Putamen (tissue), 1 donor: ENCODE measurements around the gene MINDY4B.
"Not testable (repeated sequence)": the region's sequence is repeated elsewhere in the genome, so short reads cannot be mapped to it uniquely, and the experiment has no call there.

ENCODE experiments used
- DNase-seq: peaks from one replicate; pipeline ENCODE4 v3.0.0-alpha.2; 2016; ENCODE audit warnings: low spot score

MINDY4B gene

DNA sequence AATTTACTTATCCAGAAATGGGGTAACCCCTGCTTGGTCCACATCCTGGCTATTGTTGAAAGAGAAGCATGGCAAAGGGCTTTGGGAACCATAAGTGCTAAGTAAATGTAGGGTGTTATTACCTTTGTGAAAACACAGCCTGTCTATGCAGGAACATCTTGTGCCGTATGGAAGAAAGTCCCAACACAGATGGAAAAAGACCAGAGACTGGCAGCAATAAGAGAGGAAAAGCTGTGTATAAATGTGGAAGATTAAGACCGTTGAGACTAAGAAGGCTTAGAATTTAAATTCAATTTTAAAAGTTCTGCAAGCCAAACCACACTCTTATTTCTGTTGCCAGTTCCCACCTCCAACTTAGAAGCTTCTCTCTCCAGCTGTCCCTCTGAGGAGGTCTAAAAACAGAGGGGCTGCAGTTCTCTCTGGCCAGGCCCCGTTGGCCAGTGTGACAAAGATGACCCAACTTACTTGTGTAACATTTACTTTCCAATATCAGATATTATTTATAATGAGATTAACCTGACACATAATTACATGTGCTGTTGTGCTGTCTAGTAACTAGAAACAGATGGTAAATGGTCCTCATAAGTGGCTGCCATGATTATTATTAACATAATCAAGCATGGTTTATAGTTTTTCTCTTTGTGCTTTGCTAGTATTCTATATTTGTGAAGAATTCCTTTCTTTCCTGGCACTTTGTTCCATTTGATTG, 7.0 kb downstream of the MINDY4B start:
- no peak for DNase-seq

DNA sequence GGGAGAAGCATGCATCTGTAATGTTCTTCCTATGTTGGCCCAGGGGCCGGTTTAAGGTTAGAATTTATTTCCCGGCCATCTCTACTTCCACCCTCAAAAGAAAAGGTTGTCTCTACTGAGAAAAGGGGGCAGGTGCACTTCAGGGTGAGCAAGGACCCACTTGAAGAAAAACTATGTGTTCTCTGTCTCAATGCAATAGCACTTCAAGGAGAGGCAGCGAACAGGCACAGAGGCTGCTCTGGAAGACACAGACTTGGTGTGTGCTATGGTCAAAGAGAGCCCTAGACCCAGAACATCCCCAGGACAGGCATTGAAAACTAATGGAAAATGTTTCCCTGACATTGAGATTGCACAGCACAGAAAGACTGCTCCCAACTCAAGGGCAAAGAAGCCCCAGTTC, 7.6 kb downstream of the MINDY4B start:
- DNase-seq, result no peak

DNA sequence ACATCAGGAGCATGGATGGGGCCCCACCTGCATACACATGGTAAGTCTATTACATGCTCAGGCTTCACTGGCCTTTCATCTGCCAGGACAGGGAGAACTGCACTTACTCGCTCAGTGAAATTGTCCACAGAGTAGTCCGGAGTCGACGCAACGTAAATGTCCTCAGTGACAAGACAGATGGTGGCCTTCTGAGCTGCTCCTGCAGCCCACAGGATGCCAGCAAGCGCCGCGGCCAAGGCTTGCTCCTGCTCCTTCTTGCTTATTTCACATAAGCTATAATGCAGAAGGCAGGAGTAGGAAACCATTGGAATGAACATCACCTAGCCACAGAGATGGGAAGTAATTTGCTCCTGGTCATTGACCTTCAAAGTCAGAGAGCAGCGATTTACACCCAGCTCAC, 14.4 kb downstream of the MINDY4B start:
- DNase-seq, result no peak

DNA sequence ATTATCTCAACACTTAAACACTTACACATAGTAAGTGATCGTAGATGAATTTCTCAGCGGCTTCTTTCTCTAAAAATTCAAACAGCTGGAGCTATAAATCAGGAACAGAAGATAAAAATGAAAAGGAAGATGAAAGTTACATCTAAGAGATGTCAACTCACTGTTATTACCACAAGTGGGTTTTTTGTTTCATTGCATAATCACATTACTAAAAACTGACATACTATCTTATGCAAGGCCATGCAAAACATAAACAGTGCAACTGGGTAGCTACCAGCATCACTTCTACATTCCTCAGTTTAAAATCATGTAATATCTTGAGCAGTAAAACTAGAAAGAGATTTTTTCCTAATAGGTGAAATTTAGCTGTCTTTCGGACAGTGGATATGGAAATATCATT, 14.9 kb downstream of the MINDY4B start:
- DNase-seq, result no peak

DNA sequence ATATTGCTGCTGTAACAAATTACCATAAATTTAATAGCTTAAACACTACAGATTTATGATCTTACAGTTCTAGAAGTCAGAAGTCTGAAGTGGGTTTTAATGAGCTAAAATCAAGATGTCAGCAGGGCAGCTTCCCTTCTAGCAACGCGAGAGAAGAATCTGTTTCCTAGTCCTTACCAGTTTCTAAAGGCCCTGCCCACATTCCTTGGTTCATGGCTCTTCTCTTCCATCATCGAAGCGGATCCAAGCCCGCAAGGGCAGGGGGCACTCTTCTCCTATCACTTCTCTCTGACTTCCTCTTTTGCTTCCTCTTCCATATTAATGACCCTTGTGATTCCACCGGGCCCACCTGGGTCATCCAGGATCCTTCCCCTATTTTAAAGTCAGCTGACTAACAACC, 16.1 kb downstream of the MINDY4B start:
- DNase-seq, result no peak

DNA sequence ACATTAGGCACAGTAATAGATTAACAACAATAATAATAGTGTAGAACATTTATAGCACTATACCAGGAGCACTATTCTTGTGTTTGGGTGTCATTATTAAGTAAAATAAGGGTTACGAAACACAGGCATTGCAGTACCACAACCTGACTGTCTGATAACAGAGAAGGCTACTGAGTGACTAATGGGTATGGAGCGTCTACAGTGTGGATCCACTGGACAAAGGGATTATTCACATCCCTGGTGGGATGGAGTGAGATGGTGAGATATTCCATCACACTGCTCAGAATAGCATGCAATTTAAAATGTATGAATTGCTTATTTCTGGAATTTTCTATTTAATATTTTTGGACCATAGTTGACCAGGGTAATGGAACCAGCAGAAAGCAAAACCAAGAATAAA, 18.2 kb downstream of the MINDY4B start:
- DNase-seq, result no peak

DNA sequence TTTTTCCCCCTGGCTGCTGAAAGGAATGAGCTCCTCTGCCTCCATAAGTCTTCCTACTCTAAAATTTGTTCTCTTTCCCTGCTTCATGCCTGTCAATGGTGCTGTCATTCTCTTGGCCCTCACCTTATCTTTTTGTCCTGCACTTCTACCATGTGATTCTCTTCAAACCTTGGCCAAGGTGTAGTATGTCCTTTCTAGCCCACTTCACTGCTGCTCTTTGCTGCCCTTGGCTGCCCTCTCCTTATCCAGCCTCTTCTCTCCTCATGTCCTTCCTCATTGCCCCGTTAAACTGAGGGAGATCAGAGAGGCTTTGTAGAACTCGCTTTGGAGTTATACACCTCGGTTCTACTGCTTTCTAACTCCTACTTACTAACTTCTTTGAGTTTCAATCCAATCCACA, 19.7 kb downstream of the MINDY4B start:
- no peak for DNase-seq

DNA sequence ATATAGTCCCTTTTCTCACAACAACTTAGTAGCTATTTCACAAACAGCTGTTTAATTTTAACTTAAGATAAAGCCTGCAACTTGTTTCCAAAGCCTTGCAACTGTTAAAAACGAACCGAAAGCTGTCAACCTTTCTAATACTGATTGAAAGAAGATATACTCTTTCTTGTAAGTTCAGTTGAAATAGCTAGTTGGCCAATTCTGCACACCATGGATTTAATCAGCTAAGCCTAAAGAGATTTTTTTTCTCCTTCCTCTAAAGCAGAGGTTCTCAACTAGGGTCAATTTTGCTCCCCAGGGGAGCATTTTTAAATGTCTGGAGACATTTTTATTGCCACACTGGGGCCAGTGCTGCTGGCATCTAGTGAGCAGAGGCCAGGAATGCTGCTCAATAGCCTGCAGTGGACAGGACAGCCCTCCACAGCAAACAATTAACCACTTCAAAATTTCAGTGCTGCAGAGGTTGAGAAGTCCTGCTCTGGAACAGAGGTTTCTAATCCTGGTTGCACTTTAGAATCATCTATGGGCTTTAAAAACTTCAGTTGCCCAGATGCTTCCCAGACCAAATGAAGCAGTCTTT, 26.2 kb downstream of the MINDY4B start:
- no peak for DNase-seq

DNA sequence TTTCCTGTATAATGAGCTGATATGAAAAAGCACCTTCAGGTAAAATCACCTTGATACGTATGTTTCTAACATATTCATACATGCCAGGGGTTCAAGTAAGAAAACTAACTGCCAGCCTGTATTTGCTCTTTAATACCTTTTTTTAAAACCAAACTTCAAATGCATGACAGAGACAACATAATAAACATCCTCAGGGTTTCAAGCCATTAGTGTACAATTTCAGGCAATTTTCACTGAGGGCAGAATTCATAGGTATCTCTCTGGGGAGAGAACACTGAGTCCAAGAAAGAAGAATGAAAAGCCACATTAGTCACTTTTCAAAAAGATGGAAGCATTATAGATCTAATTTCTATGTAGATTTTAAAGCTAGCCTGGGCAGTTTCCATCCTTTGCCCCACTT, 26.9 kb downstream of the MINDY4B start:
- no peak for DNase-seq

DNA sequence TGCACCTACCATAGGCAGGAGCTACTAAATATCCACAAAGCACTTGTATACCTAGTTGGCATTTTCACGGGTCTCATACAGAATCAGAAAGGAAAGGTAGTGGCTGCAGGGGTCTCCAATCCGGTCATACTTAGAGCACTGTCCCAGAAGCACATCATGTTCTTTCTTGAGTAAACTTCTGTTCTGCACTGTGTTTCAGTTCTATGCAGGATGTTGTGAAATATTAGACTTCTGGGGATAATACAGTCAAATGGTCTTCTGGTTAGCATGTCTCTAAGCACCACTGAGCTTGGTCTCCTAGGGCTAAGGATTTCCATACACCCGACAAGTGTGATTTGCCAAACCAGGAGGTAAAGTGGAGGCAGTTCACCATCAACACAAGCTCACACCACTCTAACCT, 27.9 kb downstream of the MINDY4B start:
- no peak for DNase-seq

DNA sequence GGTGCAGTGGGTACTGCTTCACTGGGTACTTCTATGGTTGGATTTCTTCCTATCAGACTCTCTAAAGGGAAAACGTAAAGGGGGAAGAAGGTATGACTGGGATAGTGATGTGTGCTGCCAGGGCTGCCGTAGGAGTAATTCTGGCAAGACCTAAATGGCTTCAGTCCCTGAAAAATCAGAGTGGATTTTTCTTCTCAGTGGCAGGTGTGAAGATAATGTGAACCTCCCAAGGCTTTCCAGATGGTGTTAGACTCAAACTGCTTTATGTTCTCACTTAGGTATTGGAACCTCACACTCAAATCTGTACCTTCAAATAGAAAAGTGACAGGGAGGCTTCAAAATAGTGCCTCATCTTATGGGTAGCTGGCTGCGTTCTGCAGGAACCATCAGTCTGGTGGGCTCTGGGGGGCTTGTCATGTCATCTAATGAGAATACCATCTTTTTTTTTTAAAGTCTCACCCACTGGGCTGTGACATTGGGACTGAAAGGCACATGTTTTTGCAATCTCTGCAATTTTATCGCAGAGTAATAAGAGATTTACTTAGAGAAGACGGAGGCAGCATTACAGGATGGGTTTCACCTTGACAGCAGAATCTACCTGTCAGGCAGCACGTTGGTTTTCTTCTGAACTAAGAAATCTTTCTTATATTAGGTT, 28.5 kb downstream of the MINDY4B start:
- no peak for DNase-seq

DNA sequence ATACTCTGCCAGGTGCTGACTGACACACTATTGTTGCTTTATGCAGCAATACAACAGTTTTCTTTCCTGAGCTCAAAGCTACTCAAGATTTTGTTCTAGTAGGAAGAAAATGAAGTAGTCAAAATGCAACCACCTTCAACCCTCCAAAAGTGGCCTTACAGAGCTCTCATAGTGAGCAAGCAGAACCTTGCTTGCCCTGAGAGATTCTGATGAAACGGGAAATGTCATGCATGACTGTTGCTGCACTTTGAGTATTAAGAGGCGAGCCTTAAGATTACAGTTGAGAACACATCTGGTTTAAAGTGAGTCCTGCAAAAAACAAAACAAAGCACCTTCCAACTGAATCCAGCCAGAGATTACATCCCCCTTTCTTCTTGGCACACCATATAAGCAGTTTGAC, 29.7 kb downstream of the MINDY4B start:
- no peak for DNase-seq

DNA sequence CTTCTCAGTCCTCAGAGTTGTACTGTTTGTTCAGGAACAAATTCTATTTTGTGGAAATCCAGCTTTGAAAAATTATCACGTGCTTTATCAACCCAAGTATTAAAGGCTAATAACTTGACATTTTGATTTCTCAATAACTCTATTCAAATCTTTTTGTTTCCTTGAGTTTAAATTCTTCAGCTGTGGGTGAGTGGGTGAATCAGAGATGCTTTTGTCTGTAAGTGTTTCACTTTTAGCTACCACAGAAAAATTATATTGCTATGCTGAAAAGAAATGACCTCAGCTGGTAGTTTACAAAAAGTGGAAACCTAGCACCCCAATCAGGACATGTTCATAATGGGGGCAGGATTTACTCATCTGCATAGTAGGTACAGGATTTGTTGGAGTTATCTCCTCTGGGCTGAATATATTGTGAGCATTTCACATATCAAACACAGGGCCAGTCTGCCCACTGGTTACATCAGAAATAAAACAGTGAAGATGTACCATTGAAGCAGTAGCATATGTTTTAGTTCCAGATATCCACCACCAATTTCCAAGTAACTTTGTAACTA, 30.5 kb downstream of the MINDY4B start:
- DNase-seq, result no peak

DNA sequence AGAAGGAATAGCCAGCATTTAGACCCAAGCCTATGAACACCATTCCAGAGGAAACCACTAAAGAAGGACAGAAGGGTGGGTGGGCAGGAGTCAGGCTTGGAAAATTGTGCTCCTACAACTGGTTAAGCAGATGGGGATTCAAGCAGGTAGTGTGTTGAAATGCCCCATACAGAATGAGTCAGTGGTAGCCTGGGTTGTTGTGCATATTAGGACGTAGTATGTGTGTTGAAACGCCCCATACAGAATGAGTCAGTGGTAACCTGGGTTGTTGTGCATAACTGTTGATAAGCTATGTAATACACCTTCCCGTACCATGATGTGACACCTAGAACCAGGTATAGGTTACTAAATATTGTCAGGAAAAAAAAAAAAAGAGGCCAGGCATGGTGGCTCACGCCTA, 34.0 kb downstream of the MINDY4B start:
- no peak for DNase-seq

DNA sequence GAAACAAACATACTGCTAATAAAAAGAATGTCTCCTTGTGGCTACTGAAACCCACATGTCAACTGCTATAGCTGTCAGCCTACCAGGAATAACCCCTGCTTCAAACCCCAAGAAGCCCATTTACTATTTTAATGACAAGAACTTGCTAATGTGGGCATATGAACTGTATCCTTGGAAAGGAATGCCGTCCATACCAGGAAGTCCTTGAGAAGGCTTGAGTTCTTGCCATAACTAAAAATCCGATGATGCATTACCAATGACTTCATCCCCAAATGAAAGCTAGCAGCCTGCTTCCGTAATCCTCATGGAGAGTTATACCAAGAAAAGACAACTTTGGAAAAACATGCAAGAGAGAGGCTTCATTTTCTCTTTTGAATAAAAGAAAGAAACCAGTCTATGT, 34.8 kb downstream of the MINDY4B start:
- no peak for DNase-seq

DNA sequence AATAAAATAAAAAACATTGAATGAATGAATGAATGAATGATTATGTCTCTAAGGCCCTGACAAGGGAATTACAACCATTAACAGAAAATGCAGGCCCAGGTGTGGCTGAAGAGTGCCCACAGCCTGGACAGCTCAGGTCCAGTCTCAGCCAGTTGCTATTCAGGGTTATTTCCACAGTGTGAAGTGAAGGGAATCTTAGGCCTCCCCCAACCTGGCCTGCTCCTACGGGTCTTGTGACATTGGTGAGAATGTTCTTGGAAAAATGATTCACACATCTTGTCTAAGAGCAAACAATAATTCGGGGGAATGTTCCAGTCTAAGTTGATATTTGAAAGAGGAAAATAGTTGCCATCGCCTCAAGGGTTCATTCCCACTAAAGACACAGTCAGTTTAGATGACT, 37.0 kb downstream of the MINDY4B start:
- DNase-seq, result no peak

DNA sequence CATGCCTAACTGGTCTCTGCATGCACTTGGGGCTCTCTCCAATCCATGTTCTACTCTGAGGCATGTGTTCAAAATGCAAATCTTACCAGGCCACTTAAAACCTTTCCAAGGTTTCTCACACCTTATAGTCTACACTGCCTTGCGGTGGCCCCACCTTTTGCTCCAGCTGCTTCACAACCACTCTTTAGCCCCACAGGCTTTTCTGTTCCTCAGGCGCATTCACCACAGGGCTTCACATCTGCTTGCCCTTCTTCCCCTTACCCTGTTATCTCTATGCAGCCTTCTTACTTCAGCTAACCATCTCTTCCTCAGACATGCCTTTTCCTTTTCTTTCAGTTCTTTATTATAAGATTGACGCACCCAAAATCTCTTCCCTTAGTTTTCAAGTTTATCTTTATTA, 37.8 kb downstream of the MINDY4B start:
- no peak for DNase-seq

DNA sequence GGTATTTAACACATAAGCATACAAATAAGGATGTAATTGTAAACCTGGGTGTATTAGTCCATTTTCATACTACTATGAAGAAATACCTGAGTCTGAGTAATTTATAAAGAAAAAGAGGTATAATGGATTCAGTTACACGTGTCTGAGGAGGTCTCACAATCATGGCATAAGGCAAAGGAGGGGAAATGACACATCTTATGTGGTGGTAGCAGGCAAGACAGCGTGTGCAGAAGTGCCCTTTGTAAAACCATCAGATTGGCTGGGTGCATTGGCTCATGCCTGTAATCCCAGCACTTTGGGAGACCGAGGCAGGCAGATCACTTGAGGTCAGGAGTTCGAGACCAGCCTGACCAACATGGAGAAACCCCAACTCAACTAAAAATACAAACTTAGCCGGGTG, 41.3 kb downstream of the MINDY4B start:
- DNase-seq, result not testable (repeated sequence)

DNA sequence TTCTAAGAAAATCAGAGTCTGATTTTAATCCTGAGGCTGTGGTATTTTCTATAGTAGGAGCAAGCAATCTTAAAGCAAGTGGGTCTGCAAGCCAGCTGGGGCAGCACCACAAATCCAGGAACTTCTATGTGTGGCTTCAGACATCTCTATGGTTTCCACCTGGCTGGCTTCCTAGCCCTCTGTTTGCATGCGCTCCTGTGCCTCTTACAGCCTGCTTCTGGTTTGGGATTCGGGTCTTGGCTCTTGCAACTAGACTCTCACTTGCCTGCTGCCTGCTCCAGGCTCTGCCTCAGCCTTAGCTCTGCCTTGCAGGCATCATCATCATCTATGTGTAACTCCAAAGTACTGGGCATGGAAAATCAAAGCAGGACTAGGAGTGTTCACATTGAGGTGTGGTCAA, 43.4 kb downstream of the MINDY4B start:
- no peak for DNase-seq

DNA sequence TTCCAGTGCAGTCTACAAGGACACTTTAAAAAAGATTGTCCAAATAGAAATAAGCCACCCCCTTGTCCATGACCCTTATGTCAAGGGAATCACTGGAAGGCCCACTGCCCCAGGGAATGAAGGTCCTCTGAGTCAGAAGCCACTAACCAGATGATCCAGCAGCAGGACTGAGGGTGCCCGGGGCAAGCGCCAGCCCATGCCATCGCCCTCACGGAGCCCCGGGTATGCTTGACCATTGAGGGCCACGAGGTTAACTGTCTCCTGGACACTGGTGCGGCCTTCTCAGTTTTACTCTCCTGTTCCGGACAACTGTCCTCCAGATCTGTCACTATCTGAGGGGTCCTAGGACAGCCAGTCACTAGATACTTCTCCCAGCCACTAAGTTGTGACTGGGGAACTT, 47.3 kb downstream of the MINDY4B start:
- DNase-seq, result not testable (repeated sequence)

DNA sequence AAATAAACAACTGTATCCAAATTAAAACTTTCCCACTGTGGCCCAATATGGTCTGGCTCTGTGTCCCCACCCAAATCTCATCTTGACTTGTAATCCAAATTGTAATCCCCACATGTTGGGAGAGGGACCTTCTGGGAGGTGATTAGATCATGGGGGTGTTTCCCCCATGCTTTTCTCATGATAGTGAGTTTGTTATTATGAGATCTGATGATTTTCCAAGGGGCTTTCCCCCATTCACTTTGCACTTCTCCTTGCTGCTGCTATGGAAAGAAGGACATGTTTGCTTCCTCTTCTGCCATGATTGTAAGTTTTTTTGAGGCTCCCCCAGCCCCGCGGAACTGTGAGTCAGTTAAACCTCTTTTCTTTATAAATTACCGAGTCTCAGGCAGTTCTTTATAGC, 55.0 kb downstream of the MINDY4B start:
- no peak for DNase-seq

DNA sequence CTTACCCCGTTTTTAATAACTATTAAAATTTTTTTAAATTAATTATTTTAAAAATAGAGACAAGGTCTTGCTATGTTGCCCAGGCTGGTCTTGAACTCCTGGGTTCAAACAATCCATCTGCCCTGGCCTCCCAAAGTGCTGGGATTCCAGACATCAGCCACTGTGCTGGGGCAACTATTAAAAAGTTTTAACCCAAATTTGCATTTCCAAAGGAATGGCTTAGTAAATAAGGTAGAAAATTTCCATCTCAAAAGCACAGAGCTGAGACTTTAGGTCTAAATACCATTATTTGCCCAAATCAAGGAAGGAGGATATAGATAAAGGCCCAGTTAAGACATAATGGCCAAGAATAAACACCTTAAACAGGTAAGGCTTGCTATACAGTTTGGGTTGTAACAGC, 56.4 kb downstream of the MINDY4B start:
- no peak for DNase-seq

DNA sequence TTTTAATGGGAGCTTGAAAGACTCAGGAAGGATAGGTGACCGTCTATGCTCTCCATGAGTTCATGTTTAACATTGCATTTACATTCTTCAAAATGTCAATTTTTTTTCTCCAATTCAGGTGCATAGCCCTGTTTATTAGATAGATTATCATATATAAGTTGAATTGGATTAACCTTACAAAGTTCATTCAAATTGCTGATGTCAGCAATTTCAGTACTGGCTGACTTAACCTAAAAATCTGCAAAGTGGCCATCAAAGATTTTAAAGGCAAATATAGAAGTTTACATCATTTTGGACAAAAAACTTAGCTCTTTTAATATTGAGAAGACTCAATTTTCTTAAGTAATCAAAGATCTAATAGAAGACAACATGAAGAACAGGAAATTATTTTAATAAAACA, 57.8 kb downstream of the MINDY4B start:
- no peak for DNase-seq
